OCI-LY7 (cell line): ENCODE data around the gene ACER3. TPM values are rescaled to one million over a fixed set of nuclear protein-coding genes. Genes with fewer than 3 reads are reported as not detected.

Experiments
- BruUV-seq: library from RNA; stranded (reverse); fragments of 400-500 nt; replicated peaks from 2 replicates; lab custom pipeline; 2021; lab: Mats Ljungman, UMichigan
- CTCF ChIA-PET: fragments of 300-600 bp; sonication (Branson Sonifier 250); formaldehyde crosslinking; loops from one replicate; lab custom pipeline; 2022; ENCODE audit warnings: antibody characterized with exemption; ENCODE audit not compliant: unreplicated experiment; lab: Charles Lee
- POLR2A ChIA-PET: fragments of 300-600 bp; sonication (Branson Sonifier 250); formaldehyde crosslinking; loops from one replicate; lab custom pipeline; 2022; ENCODE audit warnings: antibody characterized with exemption; lab: Charles Lee
- DNase-seq: peaks from one replicate; pipeline ENCODE4 v3.0.0-alpha.2; 2015; ENCODE audit warnings: low spot score
- H2AFZ ChIP-seq: fragments of 200-600 bp; sonication (generic), shearing (Covaris generic); 2 replicates; pipeline ENCODE4 v1.6.1; 2014; ENCODE audit warnings: mild to moderate bottlenecking, antibody characterized with exemption, low read length, moderate library complexity
- H3K27ac ChIP-seq: fragments of 200-600 bp; sonication (generic); 2 replicates; pipeline ENCODE4 v1.5.1; 2014; ENCODE audit warnings: mixed run types, low read depth, mild to moderate bottlenecking, moderate library complexity, low read length, inconsistent platforms; ENCODE audit not compliant: poor library complexity, severe bottlenecking
- H3K36me3 ChIP-seq: fragments of 200-600 bp; sonication (generic); 2 replicates; pipeline ENCODE4 v1.6.1; 2014; ENCODE audit warnings: mild to moderate bottlenecking, antibody characterized with exemption, low read length, moderate library complexity, mixed read lengths; ENCODE audit not compliant: insufficient read depth
- H3K4me1 ChIP-seq: fragments of 200-600 bp; sonication (generic); 2 replicates; pipeline ENCODE4 v1.5.1; 2014; ENCODE audit warnings: mild to moderate bottlenecking, low read length; ENCODE audit not compliant: insufficient read depth, poor library complexity, severe bottlenecking
- H3K4me2 ChIP-seq: fragments of 200-600 bp; sonication (generic); 2 replicates; pipeline ENCODE4 v1.6.1; 2014; ENCODE audit warnings: mild to moderate bottlenecking, low read length
- H3K4me3 ChIP-seq: fragments of 200-600 bp; sonication (generic); 2 replicates; pipeline ENCODE4 v1.5.1; 2014; ENCODE audit warnings: mild to moderate bottlenecking, low read depth, low read length; ENCODE audit not compliant: poor library complexity, severe bottlenecking
- H3K79me2 ChIP-seq: fragments of 200-600 bp; sonication (generic); 2 replicates; pipeline ENCODE4 v1.6.1; 2016; ENCODE audit warnings: low read depth, mild to moderate bottlenecking, low read length, moderate library complexity, mixed read lengths; ENCODE audit not compliant: insufficient read depth
- H3K9me2 ChIP-seq: fragments of 200-600 bp; sonication (generic); 2 replicates; pipeline ENCODE4 v1.6.1; 2016; ENCODE audit warnings: mild to moderate bottlenecking, low read length, mixed read lengths; ENCODE audit not compliant: insufficient read depth
- H3K9me3 ChIP-seq: fragments of 200-600 bp; sonication (generic); 2 replicates; pipeline ENCODE4 v1.6.1; 2014; ENCODE audit warnings: mild to moderate bottlenecking, mixed run types, low read length, mixed read lengths
- H4K20me1 ChIP-seq: fragments of 200-600 bp; sonication (generic); 2 replicates; pipeline ENCODE4 v1.6.1; 2014; ENCODE audit warnings: mild to moderate bottlenecking, antibody characterized with exemption, low read length, moderate library complexity, mixed read lengths; ENCODE audit not compliant: insufficient read depth
- CTCF ChIP-seq: fragments of 200-600 bp; sonication (generic); conservative IDR thresholded peaks from 2 replicates; pipeline ENCODE4 v1.5.1; 2014; ENCODE audit warnings: mild to moderate bottlenecking, antibody characterized with exemption, low read length, moderate library complexity, mixed read lengths
- EZH2phosphoT487 ChIP-seq: fragments of 200-600 bp; sonication (generic); IDR thresholded peaks from 2 replicates; pipeline ENCODE4 v1.6.1; 2018; ENCODE audit warnings: low read depth, borderline replicate concordance, mild to moderate bottlenecking, mixed run types, antibody characterized with exemption, low read length, moderate library complexity, mixed read lengths
- intact Hi-C: fragments of 100-400 bp; cut with micrococcal nuclease; formaldehyde crosslinking; loops from one replicate; pipeline ENCODE4 v1.10.0; 2022; ENCODE audit not compliant: unreplicated experiment
- total RNA-seq, 2 experiments: library from RNA; depleted of rRNA in 1 of 2; stranded (reverse); fragments of >200 nt in 1 of 2; shearing (Covaris generic) in 1 of 2; gene quantifications; 2 replicates each; pipeline ENCODE4 v1.2.3, GENCODE V29; 2014 to 2022

Gene ACER3
- total RNA-seq, 2 experiments from 2014 or later = 3.0 to 12.2 TPM

- Histone ChIP-seq H3K9me3 (no peaks in the 10 kb centered on the region), H2AFZ (no peak overlapping the region), H3K79me2 (no peaks in the 10 kb centered on the region), H4K20me1 (no peaks in the 10 kb centered on the region), H3K4me3 (no peak overlapping the region), H3K4me2 (no peak overlapping the region), H3K4me1 (no peaks in the 10 kb centered on the region), H3K9me2 (no peaks in the 10 kb centered on the region), H3K36me3 (no peaks in the 10 kb centered on the region), H3K27ac (no peak overlapping the region)
- intact Hi-C loops = no loop called here
- ChIA-PET POLR2A (no interaction called here), CTCF (no interaction called here)
- DNase-seq = no peak
- BruUV-seq = no TSS peak
- no peak for TF ChIP-seq CTCF
- TF ChIP-seq EZH2phosphoT487 = no peak
Observed at GRCh38 chr11:76846441-76846840, 14.3 kb upstream of the ACER3 start.

- no TSS peak for BruUV-seq
- ChIA-PET POLR2A (no interaction called here), CTCF (no interaction called here)
- TF ChIP-seq CTCF (no peak), EZH2phosphoT487 (no peak)
- H3K9me2 ChIP-seq = no peaks in the 10 kb centered on the region
- no peak overlapping the region for H3K27ac ChIP-seq
- H3K36me3 ChIP-seq = no peaks in the 10 kb centered on the region
- no peaks in the 10 kb centered on the region for H3K9me3 ChIP-seq
- H4K20me1 ChIP-seq = no peaks in the 10 kb centered on the region
- no peak for DNase-seq
- intact Hi-C loops = no loop called here
- H3K4me3 ChIP-seq = no peak overlapping the region
- H2AFZ ChIP-seq = no peak overlapping the region
- H3K4me2 ChIP-seq = no peak overlapping the region
- no peaks in the 10 kb centered on the region for H3K79me2 ChIP-seq
- H3K4me1 ChIP-seq = no peaks in the 10 kb centered on the region
Observed at GRCh38 chr11:76849376-76849775, 11.3 kb upstream of the ACER3 start.

GRCh38 chr11:76850130-76850529 lies 10.6 kb upstream of the ACER3 start:
- no peaks in the 10 kb centered on the region for H3K9me2 ChIP-seq
- no TSS peak for BruUV-seq
- H3K36me3 ChIP-seq = no peaks in the 10 kb centered on the region
- TF ChIP-seq EZH2phosphoT487 (no peak), CTCF (no peak)
- no peak overlapping the region for H3K27ac ChIP-seq
- H3K4me1 ChIP-seq = no peaks in the 10 kb centered on the region
- H4K20me1 ChIP-seq = no peaks in the 10 kb centered on the region
- intact Hi-C loops = no loop called here
- H2AFZ ChIP-seq = no peak overlapping the region
- DNase-seq = no peak
- no peaks in the 10 kb centered on the region for H3K9me3 ChIP-seq
- POLR2A ChIA-PET = interaction anchor here (0.5 to 0.9 kb wide), 3 partner anchors 17 to 975 kb away, joined by 3 read pairs; no protein-coding TSS in a partner anchor
- no peak overlapping the region for H3K4me3 ChIP-seq
- CTCF ChIA-PET = no interaction called here
- no peaks in the 10 kb centered on the region for H3K79me2 ChIP-seq
- H3K4me2 ChIP-seq = no peak overlapping the region
